ENCODE data around the gene KCNE4. TPM values are rescaled to one million over a fixed set of nuclear protein-coding genes. Genes with fewer than 3 reads are reported as not detected.
A peak's percentile ranks its signal among the peaks of the same experiment; 100 is the strongest.

The KCNE4 gene
- total and polyA plus RNA-seq, 9 of the 15 experiments (the other 6 are each of a cell fraction or from before 2014, with no cell fraction given) = not detected

DNA sequence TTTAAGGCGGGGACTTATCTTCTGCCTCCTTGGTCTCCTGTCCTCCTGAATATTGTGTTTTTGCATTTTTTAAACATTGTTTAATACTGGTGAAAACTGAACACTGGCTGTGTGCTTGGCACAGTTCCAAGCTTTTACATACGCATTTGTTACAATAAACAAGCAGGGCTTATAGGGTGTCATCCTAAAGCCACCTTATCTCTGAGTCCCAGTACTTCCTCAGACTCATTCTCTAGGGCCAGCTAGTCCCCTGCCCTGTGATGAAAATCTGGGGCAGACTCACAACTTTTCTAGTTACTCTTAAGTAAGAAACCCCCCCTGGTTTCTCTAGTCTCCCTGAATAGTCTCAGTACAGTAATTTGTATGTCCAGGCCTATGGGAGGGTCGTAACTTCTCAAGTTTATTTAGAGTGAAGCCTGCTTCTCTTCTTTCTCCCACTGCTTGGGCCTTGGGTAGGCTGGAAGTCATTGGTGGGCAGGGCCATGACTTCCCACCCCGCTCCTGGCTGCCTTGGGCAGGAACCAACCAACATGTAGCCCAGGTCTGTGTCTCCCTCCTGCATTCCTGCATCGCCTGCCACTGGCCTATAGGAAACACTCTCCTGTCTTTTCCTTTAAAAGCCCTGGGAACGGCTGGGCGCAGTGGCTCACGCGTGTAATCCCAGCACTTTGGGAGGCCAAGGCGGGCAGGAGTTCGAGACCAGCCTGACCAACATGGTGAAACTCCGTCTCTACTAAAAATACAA is 7.7 kb upstream of the KCNE4 start (continued):
- TF ChIP-seq KLF6 (CRISPR knock-in tag; IDR thresholded peaks at IDR 0.05; ENCODE audit: borderline replicate concordance) (no peak), CREM (IDR thresholded peaks at IDR 0.05; ENCODE audit: low read depth) (peak; percentile 61), SPI1 (IDR thresholded peaks at IDR 0.05; ENCODE audit: borderline replicate concordance, low read depth, low read length) (peak; percentile 15; the same call in 1 of the 2 replicates), FOXJ2 (tag; IDR thresholded peaks at IDR 0.05) (peak; percentile 70; the same call in 1 of the 2 replicates), ZNF592 (IDR thresholded peaks at IDR 0.05) (peak; percentile 41; the same call in 1 of the 2 replicates), ZNF766 (CRISPR knock-in tag; conservative IDR thresholded peaks at IDR 0.05) (peak; percentile 71; the same call in 1 of the 2 replicates), HNRNPH1 (optimal IDR thresholded peaks at IDR 0.05; ENCODE audit: low read depth, low read length) (no peak), MECOM (CRISPR knock-in tag; IDR thresholded peaks at IDR 0.05) (peak; percentile 64; the same call in 1 of the 2 replicates), FOSL1 (tag; conservative IDR thresholded peaks at IDR 0.05) (peak; percentile 72), CREB1 (IDR thresholded peaks at IDR 0.05) (peak; percentile 25; the same call in 1 of the 2 replicates), CREB1 (CRISPR knock-in tag; IDR thresholded peaks at IDR 0.05) (no peak), JUN (IDR thresholded peaks at IDR 0.05; ENCODE audit: borderline replicate concordance, low read depth, low read length) (peak; percentile 18; the same call in 1 of the 2 replicates), JUN (CRISPR knock-in tag; IDR thresholded peaks at IDR 0.05; ENCODE audit: borderline replicate concordance) (no peak), ARID1B (IDR thresholded peaks at IDR 0.05) (peak; percentile 93), KDM2B (CRISPR knock-in tag; IDR thresholded peaks at IDR 0.05) (no peak), MEIS2 (IDR thresholded peaks at IDR 0.05; ENCODE audit: partially characterized antibody) (peak; percentile 64), NBN (IDR thresholded peaks at IDR 0.05; ENCODE audit: low read depth) (0 out of 2 replicates have a peak, but pooled peaks have one; percentile 29), HDAC3 (IDR thresholded peaks at IDR 0.05; ENCODE audit: borderline replicate concordance, partially characterized antibody) (peak; percentile 47), NFRKB (IDR thresholded peaks at IDR 0.05; ENCODE audit: low read depth) (peak; percentile 52; the same call in 1 of the 2 replicates)
- TF ChIP-seq, protein P1, sequence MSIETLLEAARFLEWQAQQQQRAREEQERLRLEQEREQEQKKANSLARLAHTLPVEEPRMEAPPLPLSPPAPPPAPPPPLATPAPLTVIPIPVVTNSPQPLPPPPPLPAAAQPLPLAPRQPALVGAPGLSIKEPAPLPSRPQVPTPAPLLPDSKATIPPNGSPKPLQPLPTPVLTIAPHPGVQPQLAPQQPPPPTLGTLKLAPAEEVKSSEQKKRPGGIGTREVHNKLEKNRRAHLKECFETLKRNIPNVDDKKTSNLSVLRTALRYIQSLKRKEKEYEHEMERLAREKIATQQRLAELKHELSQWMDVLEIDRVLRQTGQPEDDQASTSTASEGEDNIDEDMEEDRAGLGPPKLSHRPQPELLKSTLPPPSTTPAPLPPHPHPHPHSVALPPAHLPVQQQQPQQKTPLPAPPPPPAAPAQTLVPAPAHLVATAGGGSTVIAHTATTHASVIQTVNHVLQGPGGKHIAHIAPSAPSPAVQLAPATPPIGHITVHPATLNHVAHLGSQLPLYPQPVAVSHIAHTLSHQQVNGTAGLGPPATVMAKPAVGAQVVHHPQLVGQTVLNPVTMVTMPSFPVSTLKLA (conservative IDR thresholded peaks at IDR 0.05) = 0 out of 4 replicates have a peak, but pooled peaks of 1 of the 2 experiments have one; percentile 29
- TF ChIP-seq, protein P2, sequence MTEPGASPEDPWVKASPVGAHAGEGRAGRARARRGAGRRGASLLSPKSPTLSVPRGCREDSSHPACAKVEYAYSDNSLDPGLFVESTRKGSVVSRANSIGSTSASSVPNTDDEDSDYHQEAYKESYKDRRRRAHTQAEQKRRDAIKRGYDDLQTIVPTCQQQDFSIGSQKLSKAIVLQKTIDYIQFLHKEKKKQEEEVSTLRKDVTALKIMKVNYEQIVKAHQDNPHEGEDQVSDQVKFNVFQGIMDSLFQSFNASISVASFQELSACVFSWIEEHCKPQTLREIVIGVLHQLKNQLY (CRISPR knock-in tag; conservative IDR thresholded peaks at IDR 0.05) = no peak
